ENCODE data around the gene PTPRM. TPM values are rescaled to one million over a fixed set of nuclear protein-coding genes. Genes with fewer than 3 reads are reported as not detected.

The PTPRM gene
- total RNA-seq, 1 experiment from 2014 or later = 6.2 TPM

DNA sequence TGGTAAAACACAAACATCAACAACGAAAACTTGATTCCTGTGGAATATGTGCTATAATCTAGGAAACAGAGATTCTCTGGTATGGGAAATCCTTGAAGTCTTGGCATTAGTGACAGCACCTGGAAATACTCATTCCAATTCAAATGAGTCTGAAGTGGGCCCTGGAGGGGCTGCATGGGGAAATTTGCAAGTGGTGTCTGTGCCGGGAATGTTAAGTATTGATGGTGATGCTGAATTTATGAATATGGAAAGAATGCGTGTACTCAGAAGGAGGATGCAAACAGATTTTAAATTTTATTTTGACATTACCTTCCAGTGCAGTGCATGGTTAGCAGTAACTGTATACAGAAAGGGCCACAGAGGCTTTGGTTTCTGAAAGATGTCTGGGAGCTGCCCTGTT lies 37.2 kb downstream of the PTPRM start:
- Histone ChIP-seq H3K23ac (ENCODE audit: insufficient read length, low read depth, low read length) (no peak overlapping the region), H4K5ac (ENCODE audit: insufficient read length, low read depth, low read length) (no peak overlapping the region), H2AFZ (ENCODE audit: low read length) (no peak overlapping the region), H3K9ac (ENCODE audit: extremely low read depth, insufficient read length, low read length) (no peak overlapping the region), H3K9me3 (ENCODE audit: control insufficient read depth, low read depth, low read length) (no peaks in the 10 kb centered on the region), H3K18ac (ENCODE audit: insufficient read length, low read depth, low read length) (no peak overlapping the region), H3K4me2 (ENCODE audit: insufficient read depth, insufficient read length, low read length) (no peak overlapping the region), H3K14ac (ENCODE audit: insufficient read depth, low read length) (no peak overlapping the region), H3T11ph (ENCODE audit: low read length) (no peak overlapping the region), H3K56ac (ENCODE audit: insufficient read length, low read depth, low read length) (no peak overlapping the region), H3K79me2 (ENCODE audit: insufficient read depth, low read length) (no peaks in the 10 kb centered on the region), H2BK12ac (ENCODE audit: insufficient read length, low read depth, low read length) (no peak overlapping the region), H4K91ac (ENCODE audit: insufficient read length, low read depth, low read length) (no peak overlapping the region), H3K27ac (ENCODE audit: insufficient read length, low read depth, low read length) (no peak overlapping the region), H3K4ac (ENCODE audit: low read depth, low read length) (no peak overlapping the region), H2BK15ac (ENCODE audit: low read depth, low read length) (no peak overlapping the region), H3K23me2 (ENCODE audit: insufficient read length, low read depth, low read length, poor library complexity, severe bottlenecking) (no peaks in the 10 kb centered on the region), H3K79me1 (ENCODE audit: insufficient read depth, low read depth, low read length, poor library complexity, severe bottlenecking) (no peaks in the 10 kb centered on the region), H2BK20ac (ENCODE audit: low read depth, low read length, poor library complexity, severe bottlenecking) (no peak overlapping the region), H3K27me3 (ENCODE audit: insufficient read depth, low read length) (no peaks in the 10 kb centered on the region), H4K8ac (replicated peaks; ENCODE audit: insufficient read length, low read depth, low read length) (no peak overlapping the region), H2BK120ac (ENCODE audit: low read depth, low read length, poor library complexity, severe bottlenecking) (no peak overlapping the region), H3K4me1 (ENCODE audit: insufficient read depth, low read length) (peaks cover 6% of the 10 kb centered on the region; the same call in 1 of the 2 replicates), H2AK5ac (ENCODE audit: insufficient read length, low read length) (no peak overlapping the region), H2BK5ac (ENCODE audit: insufficient read length, low read length) (no peak overlapping the region), H4K20me1 (ENCODE audit: control insufficient read depth, insufficient read depth, insufficient read length) (no peaks in the 10 kb centered on the region)
- Mint-ChIP-seq H3K4me3 (no peak overlapping the region), H3K9me3 (no peaks in the 10 kb centered on the region; a peak in 1 of 5 replicates), H3K27me3 (ENCODE audit: low read depth) (no peaks in the 10 kb centered on the region), H3K4me1 (peaks cover 55 to 67% of the 10 kb centered on the region in 2 experiments), H3K27ac (peak overlapping the region; percentile 7 to 85 (median 81); a peak in 5 of 7 replicates), H3K36me3 (ENCODE audit: insufficient read depth in 1 of 3, low read depth in 3 of 3) (no peaks in the 10 kb centered on the region)
- TF ChIP-seq, protein P1, sequence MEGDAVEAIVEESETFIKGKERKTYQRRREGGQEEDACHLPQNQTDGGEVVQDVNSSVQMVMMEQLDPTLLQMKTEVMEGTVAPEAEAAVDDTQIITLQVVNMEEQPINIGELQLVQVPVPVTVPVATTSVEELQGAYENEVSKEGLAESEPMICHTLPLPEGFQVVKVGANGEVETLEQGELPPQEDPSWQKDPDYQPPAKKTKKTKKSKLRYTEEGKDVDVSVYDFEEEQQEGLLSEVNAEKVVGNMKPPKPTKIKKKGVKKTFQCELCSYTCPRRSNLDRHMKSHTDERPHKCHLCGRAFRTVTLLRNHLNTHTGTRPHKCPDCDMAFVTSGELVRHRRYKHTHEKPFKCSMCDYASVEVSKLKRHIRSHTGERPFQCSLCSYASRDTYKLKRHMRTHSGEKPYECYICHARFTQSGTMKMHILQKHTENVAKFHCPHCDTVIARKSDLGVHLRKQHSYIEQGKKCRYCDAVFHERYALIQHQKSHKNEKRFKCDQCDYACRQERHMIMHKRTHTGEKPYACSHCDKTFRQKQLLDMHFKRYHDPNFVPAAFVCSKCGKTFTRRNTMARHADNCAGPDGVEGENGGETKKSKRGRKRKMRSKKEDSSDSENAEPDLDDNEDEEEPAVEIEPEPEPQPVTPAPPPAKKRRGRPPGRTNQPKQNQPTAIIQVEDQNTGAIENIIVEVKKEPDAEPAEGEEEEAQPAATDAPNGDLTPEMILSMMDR (conservative IDR thresholded peaks at IDR 0.05) = no peak
- DNase-seq = no peak
- no CpG with 5 or more reads among the region's 3 CpGs for WGBS (ENCODE audit: extremely low coverage, insufficient read length, low lambda C conversion rate)
